Loucy (cell line): ENCODE data around the gene CNDP2.

Experiments used
- H2AFZ ChIP-seq: fragments of 200-600 bp; sonication (generic); 2 replicates; pipeline ENCODE4 v1.6.0; 2016; ENCODE audit warnings: antibody characterized with exemption, mild to moderate bottlenecking, low read length, moderate library complexity
- H3F3A ChIP-seq: fragments of 200-600 bp; 2 replicates; pipeline ENCODE4 v1.6.0; 2016; ENCODE audit warnings: antibody characterized with exemption, low read depth, mild to moderate bottlenecking
- H3K27me3 ChIP-seq: fragments of 200-600 bp; sonication (generic); 2 replicates; pipeline ENCODE4 v1.6.1; 2014; ENCODE audit warnings: low read length, mild to moderate bottlenecking; ENCODE audit not compliant: insufficient read depth, poor library complexity, severe bottlenecking
- H3K36me3 ChIP-seq: fragments of 200-600 bp; sonication (generic); 2 replicates; pipeline ENCODE4 v1.6.1; 2016; ENCODE audit warnings: low read length; ENCODE audit not compliant: insufficient read depth
- H3K4me1 ChIP-seq: fragments of 200-600 bp; sonication (generic); 2 replicates; pipeline ENCODE4 v1.5.1; 2014; ENCODE audit warnings: low read length, mild to moderate bottlenecking; ENCODE audit not compliant: insufficient read depth, poor library complexity, severe bottlenecking
- H3K4me2 ChIP-seq: fragments of 200-600 bp; sonication (generic); 2 replicates; pipeline ENCODE4 v1.6.0; 2014; ENCODE audit warnings: antibody characterized with exemption, low read length, low read depth, mild to moderate bottlenecking; ENCODE audit not compliant: poor library complexity, severe bottlenecking
- H3K4me3 ChIP-seq: fragments of 200-600 bp; sonication (generic); 2 replicates; pipeline ENCODE4 v1.5.1; 2014; ENCODE audit warnings: low read length, mild to moderate bottlenecking, mixed read lengths; ENCODE audit not compliant: poor library complexity, severe bottlenecking
- H3K79me2 ChIP-seq: fragments of 200-600 bp; sonication (generic); 2 replicates; pipeline ENCODE4 v1.6.1; 2014; ENCODE audit warnings: low read length; ENCODE audit not compliant: insufficient read depth
- H3K9ac ChIP-seq: fragments of 200-600 bp; sonication (generic); 2 replicates; pipeline ENCODE4 v1.6.0; 2014; ENCODE audit warnings: mild to moderate bottlenecking, low read depth, low read length, moderate library complexity; ENCODE audit not compliant: poor library complexity, severe bottlenecking
- H3K9me2 ChIP-seq: fragments of 200-600 bp; sonication (generic); replicated peaks from 2 replicates; pipeline ENCODE4 v1.6.1; 2016; ENCODE audit warnings: low read depth, low read length, mixed read lengths
- H3K9me3 ChIP-seq: fragments of 200-600 bp; sonication (generic); 2 replicates; pipeline ENCODE4 v1.6.1; 2014; ENCODE audit warnings: mild to moderate bottlenecking, antibody characterized with exemption, low read length, low read depth; ENCODE audit not compliant: insufficient read depth
- H4K20me1 ChIP-seq: fragments of 200-600 bp; sonication (generic); 2 replicates; pipeline ENCODE4 v1.6.0; 2014; ENCODE audit warnings: antibody characterized with exemption, low read length, mild to moderate bottlenecking; ENCODE audit not compliant: insufficient read depth, poor library complexity, severe bottlenecking
- EZH2phosphoT487 ChIP-seq: fragments of 200-600 bp; IDR thresholded peaks from 2 replicates; pipeline ENCODE4 v1.6.1; 2018; ENCODE audit warnings: antibody characterized with exemption, mild to moderate bottlenecking, moderate library complexity, borderline replicate concordance
- TF ChIP-seq, protein P1 (sequence below): fragments of 200-600 bp; sonication (generic); conservative IDR thresholded peaks from 2 replicates; pipeline ENCODE4 v1.5.1; 2014; ENCODE audit warnings: mild to moderate bottlenecking, antibody characterized with exemption, low read length

CNDP2 gene

DNA sequence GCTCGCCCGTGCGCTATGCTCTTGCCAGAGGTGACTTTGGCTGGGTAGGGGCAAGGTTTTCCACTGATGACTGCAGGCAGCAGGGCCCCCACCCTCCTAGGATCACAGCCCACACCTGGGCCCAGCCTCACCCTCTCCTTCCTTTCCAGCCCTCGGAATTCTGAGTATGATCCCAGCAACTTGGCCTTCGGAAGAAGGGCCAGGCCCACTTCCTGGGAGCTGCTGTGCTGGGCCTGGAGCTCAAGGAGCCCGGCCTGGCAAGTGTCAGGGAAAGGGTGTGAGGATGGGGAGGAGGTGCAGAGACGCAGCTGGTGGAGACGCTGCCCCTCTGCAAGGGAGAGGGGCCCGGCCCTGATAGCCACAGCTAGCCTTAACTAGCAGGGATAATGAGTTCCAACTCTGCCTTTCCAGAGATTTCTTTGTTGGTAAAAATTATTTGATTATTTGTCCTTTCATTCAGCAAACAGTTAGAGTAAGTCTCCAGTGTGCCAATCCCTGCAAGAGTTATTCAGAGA, 36.4 kb downstream of the CNDP2 start:
- no peaks in the 10 kb centered on the region for H3F3A ChIP-seq
- H3K27me3 ChIP-seq, result no peaks in the 10 kb centered on the region
- H4K20me1 ChIP-seq, result no peaks in the 10 kb centered on the region
- H3K9me2 ChIP-seq, result no peaks in the 10 kb centered on the region
- H3K4me1 ChIP-seq, result no peaks in the 10 kb centered on the region
- no peak overlapping the region for H3K4me3 ChIP-seq
- no peaks in the 10 kb centered on the region for H3K79me2 ChIP-seq
- no peaks in the 10 kb centered on the region for H3K36me3 ChIP-seq
- no peak for TF ChIP-seq EZH2phosphoT487
- TF ChIP-seq, protein P1, sequence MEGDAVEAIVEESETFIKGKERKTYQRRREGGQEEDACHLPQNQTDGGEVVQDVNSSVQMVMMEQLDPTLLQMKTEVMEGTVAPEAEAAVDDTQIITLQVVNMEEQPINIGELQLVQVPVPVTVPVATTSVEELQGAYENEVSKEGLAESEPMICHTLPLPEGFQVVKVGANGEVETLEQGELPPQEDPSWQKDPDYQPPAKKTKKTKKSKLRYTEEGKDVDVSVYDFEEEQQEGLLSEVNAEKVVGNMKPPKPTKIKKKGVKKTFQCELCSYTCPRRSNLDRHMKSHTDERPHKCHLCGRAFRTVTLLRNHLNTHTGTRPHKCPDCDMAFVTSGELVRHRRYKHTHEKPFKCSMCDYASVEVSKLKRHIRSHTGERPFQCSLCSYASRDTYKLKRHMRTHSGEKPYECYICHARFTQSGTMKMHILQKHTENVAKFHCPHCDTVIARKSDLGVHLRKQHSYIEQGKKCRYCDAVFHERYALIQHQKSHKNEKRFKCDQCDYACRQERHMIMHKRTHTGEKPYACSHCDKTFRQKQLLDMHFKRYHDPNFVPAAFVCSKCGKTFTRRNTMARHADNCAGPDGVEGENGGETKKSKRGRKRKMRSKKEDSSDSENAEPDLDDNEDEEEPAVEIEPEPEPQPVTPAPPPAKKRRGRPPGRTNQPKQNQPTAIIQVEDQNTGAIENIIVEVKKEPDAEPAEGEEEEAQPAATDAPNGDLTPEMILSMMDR, result no peak
- no peak overlapping the region for H2AFZ ChIP-seq
- no peak overlapping the region for H3K4me2 ChIP-seq
- no peak overlapping the region for H3K9ac ChIP-seq
- no peaks in the 10 kb centered on the region for H3K9me3 ChIP-seq

DNA sequence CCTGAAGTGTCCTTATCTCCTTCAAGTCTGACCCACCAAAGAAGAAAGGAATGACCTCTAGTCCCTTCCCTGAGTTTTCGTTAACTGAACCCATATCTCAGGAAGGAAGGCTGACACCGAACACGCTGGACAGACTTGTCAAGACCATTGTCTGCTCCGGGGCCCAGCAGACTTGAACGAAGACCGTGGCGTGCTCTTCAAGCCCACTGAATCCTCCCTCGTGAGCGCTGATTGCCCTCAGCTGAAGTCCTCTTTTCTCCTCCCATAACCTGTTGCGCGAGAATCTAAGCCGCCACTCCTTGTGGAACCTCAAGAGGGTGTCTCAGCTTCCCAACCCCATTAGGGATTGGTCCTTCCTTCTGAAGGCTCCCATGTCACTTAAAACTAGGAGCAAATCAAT, 37.5 kb downstream of the CNDP2 start:
- Histone ChIP-seq H3K36me3 (no peaks in the 10 kb centered on the region), H3F3A (no peaks in the 10 kb centered on the region), H3K9ac (no peak overlapping the region), H3K27me3 (no peaks in the 10 kb centered on the region), H3K9me3 (no peaks in the 10 kb centered on the region), H3K4me3 (no peak overlapping the region), H3K4me2 (no peak overlapping the region), H4K20me1 (no peaks in the 10 kb centered on the region), H2AFZ (no peak overlapping the region), H3K9me2 (no peaks in the 10 kb centered on the region), H3K79me2 (no peaks in the 10 kb centered on the region), H3K4me1 (no peaks in the 10 kb centered on the region)
- TF ChIP-seq, protein P1, result no peak
- no peak for TF ChIP-seq EZH2phosphoT487

DNA sequence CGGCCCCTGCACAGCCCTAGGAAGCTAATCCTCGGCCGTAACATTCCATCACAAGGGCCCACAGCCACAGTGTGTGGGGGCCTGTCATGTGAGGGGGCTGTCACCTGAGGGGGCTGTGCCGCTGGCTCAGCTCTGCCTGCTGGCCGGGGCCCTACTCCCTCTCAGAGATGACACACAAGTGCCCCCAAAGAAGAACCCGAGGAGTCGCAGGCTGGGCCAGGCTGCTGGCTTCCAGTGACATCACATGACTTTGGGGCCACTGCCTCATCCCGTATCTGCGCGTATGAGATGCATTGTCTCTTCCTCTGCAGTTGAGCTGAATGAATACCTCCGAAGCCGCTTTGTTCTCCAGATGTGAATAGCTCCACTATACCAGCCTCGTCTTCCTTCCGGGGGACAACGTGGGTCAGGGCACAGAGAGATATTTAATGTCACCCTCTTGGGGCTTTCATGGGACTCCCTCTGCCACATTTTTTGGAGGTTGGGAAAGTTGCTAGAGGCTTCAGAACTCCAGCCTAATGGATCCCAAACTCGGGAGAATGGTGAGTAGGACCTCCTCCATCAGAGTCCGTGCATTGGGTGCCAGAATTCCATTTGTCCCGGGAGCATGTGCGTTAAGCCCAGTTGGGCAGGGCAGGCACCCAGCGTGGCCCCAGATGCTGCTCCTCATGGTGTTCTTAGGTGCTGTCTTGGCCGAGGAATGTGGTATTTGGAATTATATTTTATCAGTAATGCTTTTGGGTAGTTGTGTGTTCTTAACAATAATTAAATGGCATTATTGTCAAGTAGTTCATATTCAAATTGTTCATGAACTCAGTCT, 38.2 kb downstream of the CNDP2 start, which contains the start of gene CNDP1:
CNDP1 (plus strand) TSS at position 351 of the 820 bp plus-strand sequence; CDS start at position 519, 168 bp downstream.
- Histone ChIP-seq H4K20me1 (no peaks in the 10 kb centered on the region), H3K4me1 (no peaks in the 10 kb centered on the region), H3K9me2 (no peaks in the 10 kb centered on the region), H3K4me3 (no peak within 1 kb of the TSS), H3K36me3 (no peaks in the 10 kb centered on the region), H3K9me3 (no peaks in the 10 kb centered on the region), H3K79me2 (no peaks in the 10 kb centered on the region), H2AFZ (no peak within 1 kb of the TSS), H3K9ac (no peak within 1 kb of the TSS), H3K27me3 (no peaks in the 10 kb centered on the region), H3F3A (no peaks in the 10 kb centered on the region), H3K4me2 (no peak within 1 kb of the TSS)
- no peak for TF ChIP-seq EZH2phosphoT487
- TF ChIP-seq, protein P1, result no peak
